GM23248 (cell line): ENCODE data around the gene TPRA1. TPM values are rescaled to one million over a fixed set of nuclear protein-coding genes. Genes with fewer than 3 reads are reported as not detected.

Experiments used
- DNase-seq: peaks from one replicate; pipeline ENCODE4 v3.0.0-alpha.2; 2015
- H2AFZ ChIP-seq: fragments of 200-600 bp; sonication (generic); 2 replicates; pipeline ENCODE4 v1.6.1; 2016; ENCODE audit warnings: antibody characterized with exemption
- H3F3A ChIP-seq: fragments of 200-600 bp; sonication (generic); 2 replicates; pipeline ENCODE4 v1.6.1; 2016; ENCODE audit warnings: mild to moderate bottlenecking, antibody characterized with exemption, mixed run types; ENCODE audit not compliant: insufficient read depth
- H3K27ac ChIP-seq: fragments of 200-600 bp; sonication (generic); 2 replicates; pipeline ENCODE4 v1.5.1; 2016; ENCODE audit warnings: mild to moderate bottlenecking
- H3K27me3 ChIP-seq: fragments of 200-600 bp; sonication (generic); replicated peaks from 2 replicates; pipeline ENCODE4 v1.6.1; 2016; ENCODE audit warnings: mild to moderate bottlenecking; ENCODE audit not compliant: insufficient read depth
- H3K36me3 ChIP-seq: fragments of 200-600 bp; sonication (generic); 2 replicates; pipeline ENCODE4 v1.6.1; 2016; ENCODE audit warnings: low read depth, mild to moderate bottlenecking
- H3K4me1 ChIP-seq: fragments of 200-600 bp; sonication (generic); 2 replicates; pipeline ENCODE4 v1.6.1; 2016; ENCODE audit warnings: mild to moderate bottlenecking; ENCODE audit not compliant: insufficient read depth
- H3K4me2 ChIP-seq: fragments of 200-600 bp; sonication (generic); one replicate; pipeline ENCODE4 v1.6.1; 2016; ENCODE audit warnings: mild to moderate bottlenecking; ENCODE audit not compliant: unreplicated experiment
- H3K4me3 ChIP-seq: fragments of 200-600 bp; sonication (generic); 2 replicates; pipeline ENCODE4 v1.5.1; 2016; ENCODE audit warnings: mild to moderate bottlenecking
- H3K79me2 ChIP-seq: fragments of 200-600 bp; sonication (generic); 2 replicates; pipeline ENCODE4 v1.6.1; 2016; ENCODE audit warnings: mild to moderate bottlenecking; ENCODE audit not compliant: insufficient read depth
- H3K9ac ChIP-seq: fragments of 200-600 bp; sonication (generic); 2 replicates; pipeline ENCODE4 v1.6.1; 2016; ENCODE audit warnings: mild to moderate bottlenecking
- H3K9me2 ChIP-seq: fragments of 200-600 bp; sonication (generic); 2 replicates; pipeline ENCODE4 v1.6.1; 2016; ENCODE audit warnings: mixed run types, mild to moderate bottlenecking, moderate library complexity; ENCODE audit not compliant: insufficient read depth
- H3K9me3 ChIP-seq: fragments of 200-600 bp; sonication (generic); one replicate; pipeline ENCODE4 v1.6.1; 2017; ENCODE audit warnings: low read depth
- H4K20me1 ChIP-seq: fragments of 200-600 bp; sonication (generic); 2 replicates; pipeline ENCODE4 v1.6.0; 2016; ENCODE audit not compliant: insufficient read depth
- EZH2 ChIP-seq: fragments of 200-600 bp; sonication (generic); IDR thresholded peaks from 2 replicates; pipeline ENCODE4 v1.6.1; 2018; ENCODE audit warnings: antibody characterized with exemption, mild to moderate bottlenecking; ENCODE audit not compliant: insufficient read depth, poor library complexity, severe bottlenecking
- EZH2phosphoT487 ChIP-seq: fragments of 200-600 bp; sonication (generic); IDR thresholded peaks from 2 replicates; pipeline ENCODE4 v1.6.1; 2018; ENCODE audit warnings: antibody characterized with exemption, moderate library complexity, mild to moderate bottlenecking, low read depth; ENCODE audit not compliant: insufficient read depth
- WGBS, 2 experiments: methylation state at CpG; one replicate each; pipeline ENCODE4 v1.1.6; 2015 to 2017; ENCODE audit warnings: low lambda C conversion rate in 2 of 2, low coverage in 1 of 2; ENCODE audit errors: missing lambda C conversion rate in 2 of 2; 5-methylcytosine and 5-hydroxymethylcytosine counted together
- in situ Hi-C: fragments of 300-500 bp; cut with MboI; formaldehyde crosslinking; loops from 2 replicates; pipeline ENCODE4 v1.15.0; 2020
- polyA plus RNA-seq: library from polyadenylated mRNA; unstranded; fragments of >200 nt; fragmentation: Nextera tagmentation; extraction: Ambion mirVana; gene quantifications from 2 replicates; pipeline ENCODE4 v1.2.1, GENCODE V29; 2016
- total RNA-seq: library from RNA; depleted of rRNA; stranded (reverse); fragments of >200 nt; shearing (Covaris generic); gene quantifications from 2 replicates; pipeline ENCODE4 v1.2.3, GENCODE V29; 2014

TPRA1 gene
- total and polyA plus RNA-seq, 2 experiments from 2014 or later: 42.8 to 56.1 TPM

DNA sequence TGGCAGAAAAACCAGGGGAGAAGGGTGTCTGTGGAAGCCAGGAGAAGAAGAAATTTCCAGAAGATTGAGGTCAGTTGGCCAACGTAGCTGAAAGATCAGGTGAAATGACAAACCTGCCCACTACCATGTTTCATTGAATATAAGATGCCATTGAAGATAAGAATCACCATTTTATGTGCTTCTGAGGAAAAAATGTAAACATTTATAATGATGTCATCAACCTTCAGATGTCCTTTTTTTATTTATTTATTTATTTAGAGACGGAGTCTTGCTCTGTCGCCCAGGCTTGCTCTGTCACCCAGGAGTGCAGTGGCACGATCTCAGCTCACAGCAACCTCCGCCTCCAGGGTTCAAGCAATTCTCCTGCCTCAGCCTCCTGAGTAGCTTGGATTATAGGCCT is 33.5 kb upstream of the TPRA1 start:
- H3K4me2 ChIP-seq: no peak overlapping the region
- no peaks in the 10 kb centered on the region for H3K79me2 ChIP-seq
- no peak overlapping the region for H3K27ac ChIP-seq
- H3K4me1 ChIP-seq: no peaks in the 10 kb centered on the region
- H3K9me3 ChIP-seq: no peaks in the 10 kb centered on the region
- H3K9me2 ChIP-seq: no peaks in the 10 kb centered on the region
- H4K20me1 ChIP-seq: no peaks in the 10 kb centered on the region
- no peak overlapping the region for H3K4me3 ChIP-seq
- TF ChIP-seq EZH2phosphoT487: no peak
- no peak for TF ChIP-seq EZH2
- H2AFZ ChIP-seq: no peak overlapping the region
- H3K36me3 ChIP-seq: no peaks in the 10 kb centered on the region
- H3K27me3 ChIP-seq: peaks cover 10% of the 10 kb centered on the region; the same call in 1 of the 2 replicates
- H3K9ac ChIP-seq: no peak overlapping the region
- peaks cover 8% of the 10 kb centered on the region for H3F3A ChIP-seq
- DNase-seq: no peak
- in situ Hi-C loops: no loop called here
- WGBS, 2 experiments: 82 to 84% methylated on average over 5 of the region's 5 CpGs

DNA sequence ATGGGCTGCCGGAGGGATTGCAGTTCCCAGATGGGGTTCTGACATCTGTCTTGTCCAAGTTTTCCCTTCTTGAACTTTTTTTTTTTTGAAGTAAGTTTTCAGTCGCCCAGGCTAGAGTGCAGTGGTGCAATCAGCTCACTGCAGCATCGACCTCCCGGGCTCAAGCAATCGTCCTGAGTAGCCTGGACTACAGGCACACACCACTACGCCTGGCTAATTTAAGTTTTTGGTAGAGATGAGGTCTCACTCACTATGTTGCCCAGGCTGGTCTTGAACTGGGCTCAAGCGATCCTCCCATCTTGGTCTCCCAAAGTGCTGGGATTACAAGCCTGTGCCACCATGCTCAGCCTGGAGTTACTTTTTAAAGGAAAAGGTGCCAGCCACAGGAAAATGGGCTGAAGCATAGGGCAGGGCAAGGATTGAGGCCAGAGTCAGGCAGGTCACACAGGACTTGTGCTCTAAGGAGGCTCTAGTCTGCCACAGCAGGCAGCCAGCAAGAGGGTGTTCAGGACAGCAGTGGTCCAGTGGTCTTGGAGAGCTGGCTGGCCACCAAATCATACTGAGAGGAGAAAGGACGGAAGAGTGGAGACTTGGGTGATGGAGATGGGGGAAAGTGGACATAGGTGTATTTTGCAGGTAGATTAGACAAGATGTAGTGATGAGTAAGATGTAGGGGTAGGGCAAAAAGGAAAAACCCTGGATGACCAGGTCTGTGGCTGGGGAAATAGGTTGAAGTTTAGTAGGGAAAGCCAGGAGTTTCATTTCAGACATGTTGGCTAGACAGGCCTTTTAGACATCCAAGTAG is 32.4 kb upstream of the TPRA1 start:
- Histone ChIP-seq H3K27ac (no peak overlapping the region), H3K27me3 (peaks cover 2% of the 10 kb centered on the region; the same call in 1 of the 2 replicates), H3K4me2 (no peak overlapping the region), H4K20me1 (no peaks in the 10 kb centered on the region), H3K4me3 (no peak overlapping the region), H3K79me2 (no peaks in the 10 kb centered on the region), H2AFZ (no peak overlapping the region), H3F3A (peaks cover 3% of the 10 kb centered on the region; the same call in 1 of the 2 replicates), H3K9ac (no peak overlapping the region), H3K9me2 (no peaks in the 10 kb centered on the region), H3K9me3 (no peaks in the 10 kb centered on the region), H3K4me1 (no peaks in the 10 kb centered on the region), H3K36me3 (no peaks in the 10 kb centered on the region)
- WGBS, 2 experiments: 82 to 83% methylated on average over 8 of the region's 8 CpGs
- DNase-seq: no peak
- in situ Hi-C loops: no loop called here
- no peak for TF ChIP-seq EZH2
- no peak for TF ChIP-seq EZH2phosphoT487

DNA sequence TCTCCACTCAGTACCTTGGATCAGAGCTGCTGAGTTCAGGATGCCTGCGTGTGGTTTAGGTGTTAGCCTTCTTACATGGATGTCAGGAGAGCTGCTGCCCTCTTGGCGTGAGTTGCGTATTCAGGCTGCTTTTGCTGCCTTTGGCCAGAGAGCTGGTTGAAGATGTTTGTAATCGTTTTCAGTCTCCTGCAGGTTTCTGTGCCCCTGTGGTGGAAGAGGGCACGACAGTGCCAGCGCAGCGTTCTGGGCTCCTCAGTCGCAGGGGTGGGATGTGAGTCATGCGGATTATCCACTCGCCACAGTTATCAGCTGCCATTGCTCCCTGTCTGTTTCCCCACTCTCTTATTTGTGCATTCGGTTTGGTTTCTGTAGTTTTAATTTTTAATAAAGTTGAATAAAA is 31.5 kb upstream of the TPRA1 start:
- H3K9me2 ChIP-seq: no peaks in the 10 kb centered on the region
- no peaks in the 10 kb centered on the region for H3K27me3 ChIP-seq
- H3K79me2 ChIP-seq: no peaks in the 10 kb centered on the region
- in situ Hi-C loops: no loop called here
- H3K4me2 ChIP-seq: no peak overlapping the region
- no peaks in the 10 kb centered on the region for H3K4me1 ChIP-seq
- H3K36me3 ChIP-seq: no peaks in the 10 kb centered on the region
- no peak for DNase-seq
- H2AFZ ChIP-seq: no peak overlapping the region
- H4K20me1 ChIP-seq: no peaks in the 10 kb centered on the region
- TF ChIP-seq EZH2phosphoT487 (no peak), EZH2 (no peak)
- H3F3A ChIP-seq: no peaks in the 10 kb centered on the region
- no peak overlapping the region for H3K4me3 ChIP-seq
- WGBS, 2 experiments: 96% methylated on average over 11 of the region's 11 CpGs
- H3K9me3 ChIP-seq: no peaks in the 10 kb centered on the region
- H3K9ac ChIP-seq: no peak overlapping the region
- H3K27ac ChIP-seq: no peak overlapping the region

DNA sequence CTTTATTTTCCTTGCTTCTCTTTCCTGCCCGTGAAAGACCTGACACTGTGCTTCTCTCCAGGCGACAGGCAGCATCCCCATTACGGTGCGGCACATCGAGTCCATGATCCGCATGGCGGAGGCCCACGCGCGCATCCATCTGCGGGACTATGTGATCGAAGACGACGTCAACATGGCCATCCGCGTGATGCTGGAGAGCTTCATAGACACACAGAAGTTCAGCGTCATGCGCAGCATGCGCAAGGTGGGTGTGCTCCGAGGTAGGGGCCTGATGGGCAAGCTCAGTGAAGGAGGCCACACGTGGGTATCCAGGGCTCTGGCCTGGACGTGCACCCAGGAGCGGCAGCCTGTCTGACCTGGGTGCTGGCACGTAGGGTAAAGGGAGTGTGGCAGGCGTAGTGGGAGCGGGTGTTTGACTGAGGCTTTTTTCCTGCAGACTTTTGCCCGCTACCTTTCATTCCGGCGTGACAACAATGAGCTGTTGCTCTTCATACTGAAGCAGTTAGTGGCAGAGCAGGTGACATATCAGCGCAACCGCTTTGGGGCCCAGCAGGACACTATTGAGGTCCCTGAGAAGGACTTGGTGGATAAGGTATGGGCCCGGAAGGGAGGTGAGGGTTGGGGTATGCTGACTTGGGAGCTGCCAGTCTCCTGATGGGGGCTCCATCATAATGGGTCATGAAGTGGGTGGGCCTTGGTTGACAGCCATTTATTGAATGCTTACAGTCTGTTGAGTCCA is 30.3 kb upstream of the TPRA1 start:
- no peak overlapping the region for H3K27ac ChIP-seq
- no peak for DNase-seq
- H3K79me2 ChIP-seq: no peaks in the 10 kb centered on the region
- in situ Hi-C loops: no loop called here
- H2AFZ ChIP-seq: no peak overlapping the region
- no peaks in the 10 kb centered on the region for H3K27me3 ChIP-seq
- H3K9me3 ChIP-seq: no peaks in the 10 kb centered on the region
- H3K9me2 ChIP-seq: no peaks in the 10 kb centered on the region
- H3K36me3 ChIP-seq: no peaks in the 10 kb centered on the region
- no peak overlapping the region for H3K4me3 ChIP-seq
- H3K4me1 ChIP-seq: peaks cover 4% of the 10 kb centered on the region
- H4K20me1 ChIP-seq: no peaks in the 10 kb centered on the region
- TF ChIP-seq EZH2 (no peak), EZH2phosphoT487 (no peak)
- no peaks in the 10 kb centered on the region for H3F3A ChIP-seq
- WGBS, 2 experiments: 97% methylated on average over 32 of the region's 32 CpGs
- H3K4me2 ChIP-seq: no peak overlapping the region
- H3K9ac ChIP-seq: no peak overlapping the region
